Anterior cingulate cortex (tissue), 58 donors: ENCODE results near the gene CCDC92.
"Not testable (repeated sequence)": the region's sequence is repeated elsewhere in the genome, so short reads cannot be mapped to it uniquely, and the experiment has no call there.

Experiments
- DNase-seq, 58 donors: peaks; one replicate each; lab custom pipeline; 2025; lab: John Stamatoyannopoulos, UW

The CCDC92 gene

DNA sequence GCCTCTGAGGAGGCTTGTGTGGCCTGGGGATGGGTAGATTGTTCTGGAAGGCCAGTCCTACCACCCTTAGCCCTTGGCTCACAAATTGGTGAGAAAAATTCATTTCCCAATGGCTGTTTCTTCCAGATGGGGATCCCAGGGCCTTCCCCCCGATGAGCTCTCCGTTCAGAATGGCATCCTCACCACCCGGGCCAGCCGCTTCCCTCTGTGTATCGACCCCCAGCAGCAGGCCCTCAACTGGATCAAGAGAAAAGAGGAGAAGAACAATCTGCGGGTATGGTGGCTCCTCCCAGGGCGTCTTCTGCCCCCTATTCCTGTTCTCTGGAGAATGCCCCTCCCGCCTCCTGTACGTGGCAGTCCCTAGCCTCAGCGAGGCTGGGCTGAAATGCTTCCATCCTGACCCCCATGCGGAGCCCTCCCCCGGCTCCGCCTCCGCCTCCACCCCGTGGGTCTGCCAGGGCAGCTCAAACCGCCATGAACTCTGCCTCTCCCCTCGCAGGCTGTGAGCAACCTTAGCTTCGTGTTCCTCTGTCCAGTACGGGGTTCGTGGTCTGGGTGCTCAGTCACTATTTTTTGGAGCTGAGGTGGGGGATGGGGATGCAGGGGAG, 57.8 kb downstream of the CCDC92 start:
- DNase-seq, result no peak

DNA sequence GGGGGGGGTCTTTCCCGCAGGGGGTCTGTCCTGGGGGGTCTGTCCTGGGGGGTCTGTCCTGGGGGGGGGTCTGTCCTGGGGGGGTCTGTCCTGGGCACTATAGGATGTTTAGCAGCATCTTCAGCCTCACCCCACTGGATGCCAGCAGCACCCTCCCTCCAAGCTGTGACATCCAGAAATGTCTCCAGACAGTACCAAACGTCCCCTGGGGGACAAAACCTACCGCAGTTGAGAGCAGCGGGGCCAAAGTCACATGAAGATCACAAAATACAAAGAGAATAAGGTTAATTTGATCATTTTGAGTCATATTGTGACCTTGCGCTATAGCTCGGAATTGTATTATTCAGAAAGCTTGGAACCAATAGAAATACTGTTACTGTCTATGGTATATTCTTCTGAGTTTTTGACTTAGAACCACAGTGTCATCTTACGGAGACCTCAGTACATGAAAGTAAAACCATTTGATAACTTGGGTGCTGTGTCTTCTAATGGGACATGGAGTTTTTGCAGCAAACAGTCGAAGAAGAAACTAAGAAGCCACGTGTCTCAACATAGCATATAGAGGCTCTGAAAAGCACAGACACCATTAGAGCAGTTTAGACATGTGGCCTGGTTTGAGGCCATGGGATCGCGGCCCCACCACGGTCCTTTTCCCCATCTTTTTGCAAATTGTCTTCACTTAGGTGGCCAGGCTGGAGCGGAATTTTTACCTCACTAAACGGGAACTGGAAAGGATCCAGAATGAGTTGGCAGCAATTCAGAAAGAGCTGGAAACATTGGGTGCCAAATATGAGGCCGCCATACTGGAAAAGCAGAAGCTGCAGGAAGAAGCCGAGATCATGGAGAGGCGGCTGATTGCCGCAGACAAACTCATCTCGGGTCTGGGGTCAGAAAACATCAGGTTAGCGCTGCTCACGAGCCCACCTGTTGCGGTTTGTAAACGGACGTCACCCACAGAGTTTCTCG, 59.9 kb downstream of the CCDC92 start:
- DNase-seq, result no peak

DNA sequence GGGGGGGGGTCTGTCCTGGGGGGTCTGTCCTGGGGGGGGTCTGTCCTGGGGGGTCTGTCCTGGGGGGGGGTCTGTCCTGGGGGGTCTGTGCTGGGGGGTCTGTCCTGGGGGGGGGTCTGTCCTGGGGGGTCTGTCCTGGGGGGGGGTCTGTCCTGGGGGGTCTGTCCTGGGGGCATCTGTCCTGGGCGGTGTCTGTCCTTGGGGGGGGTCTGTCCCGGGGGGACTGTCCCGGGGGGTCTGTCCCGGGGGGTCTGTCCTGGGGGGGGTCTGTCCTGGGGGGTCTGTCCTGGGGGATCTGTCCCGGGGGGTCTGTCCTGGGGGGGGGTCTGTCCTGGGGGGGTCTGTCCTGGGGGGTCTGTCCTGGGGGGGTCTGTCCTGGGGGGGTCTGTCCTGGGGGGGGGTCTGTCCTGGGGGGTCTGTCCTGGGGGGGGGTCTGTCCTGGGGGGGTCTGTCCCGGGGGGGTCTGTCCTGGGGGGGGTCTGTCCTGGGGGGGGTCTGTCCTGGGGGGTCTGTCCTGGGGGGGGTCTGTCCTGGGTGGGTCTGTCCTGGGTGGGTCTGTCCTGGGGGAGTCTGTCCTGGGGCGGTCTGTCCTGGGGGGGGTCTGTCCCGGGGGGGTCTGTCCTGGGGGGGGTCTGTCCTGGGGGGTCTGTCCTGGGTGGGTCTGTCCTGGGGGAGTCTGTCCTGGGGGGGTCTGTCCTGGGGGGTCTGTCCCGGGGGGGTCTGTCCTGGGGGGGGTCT, 60.8 kb downstream of the CCDC92 start:
- DNase-seq, result not testable (repeated sequence)

DNA sequence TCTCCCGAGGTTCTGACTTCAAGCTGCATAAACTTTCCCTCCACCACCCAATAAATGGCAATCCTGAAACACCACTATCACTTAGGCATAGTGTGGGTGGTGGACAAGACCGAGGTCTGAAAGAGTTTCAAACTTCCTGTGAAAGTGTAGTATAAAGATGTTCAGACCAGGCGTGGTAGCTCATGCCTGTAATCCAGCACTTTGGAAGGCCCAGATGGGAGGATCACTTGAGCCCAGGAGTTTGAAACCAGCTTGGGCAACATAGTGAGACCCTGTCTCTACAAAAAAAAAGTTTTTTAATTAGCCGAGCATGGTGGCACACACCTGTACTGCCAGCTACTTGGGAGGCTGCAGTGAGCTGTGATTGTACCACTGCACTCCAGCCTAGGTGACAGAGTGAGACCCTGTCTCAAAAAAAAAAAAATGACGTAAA, 61.9 kb downstream of the CCDC92 start:
- no peak for DNase-seq

DNA sequence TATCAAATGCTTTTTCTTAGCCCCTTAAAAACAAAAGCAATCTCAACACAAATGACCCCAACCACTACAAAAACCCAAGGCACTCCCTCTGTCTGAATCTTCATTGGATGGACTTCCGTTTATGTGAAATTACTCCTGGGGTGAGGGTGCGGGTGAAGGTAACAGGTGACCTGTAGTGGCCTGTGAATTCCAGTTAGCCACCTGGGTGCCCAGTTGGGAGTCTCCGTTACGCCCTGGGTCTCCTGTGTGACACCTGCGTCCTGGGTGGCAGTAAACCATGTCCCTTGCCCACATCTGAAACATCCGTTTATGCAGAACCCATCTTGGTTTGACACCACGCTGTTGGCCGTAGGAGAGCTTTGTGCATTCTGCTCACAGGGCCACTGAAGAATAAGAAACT, 62.6 kb downstream of the CCDC92 start:
- DNase-seq, result no peak

DNA sequence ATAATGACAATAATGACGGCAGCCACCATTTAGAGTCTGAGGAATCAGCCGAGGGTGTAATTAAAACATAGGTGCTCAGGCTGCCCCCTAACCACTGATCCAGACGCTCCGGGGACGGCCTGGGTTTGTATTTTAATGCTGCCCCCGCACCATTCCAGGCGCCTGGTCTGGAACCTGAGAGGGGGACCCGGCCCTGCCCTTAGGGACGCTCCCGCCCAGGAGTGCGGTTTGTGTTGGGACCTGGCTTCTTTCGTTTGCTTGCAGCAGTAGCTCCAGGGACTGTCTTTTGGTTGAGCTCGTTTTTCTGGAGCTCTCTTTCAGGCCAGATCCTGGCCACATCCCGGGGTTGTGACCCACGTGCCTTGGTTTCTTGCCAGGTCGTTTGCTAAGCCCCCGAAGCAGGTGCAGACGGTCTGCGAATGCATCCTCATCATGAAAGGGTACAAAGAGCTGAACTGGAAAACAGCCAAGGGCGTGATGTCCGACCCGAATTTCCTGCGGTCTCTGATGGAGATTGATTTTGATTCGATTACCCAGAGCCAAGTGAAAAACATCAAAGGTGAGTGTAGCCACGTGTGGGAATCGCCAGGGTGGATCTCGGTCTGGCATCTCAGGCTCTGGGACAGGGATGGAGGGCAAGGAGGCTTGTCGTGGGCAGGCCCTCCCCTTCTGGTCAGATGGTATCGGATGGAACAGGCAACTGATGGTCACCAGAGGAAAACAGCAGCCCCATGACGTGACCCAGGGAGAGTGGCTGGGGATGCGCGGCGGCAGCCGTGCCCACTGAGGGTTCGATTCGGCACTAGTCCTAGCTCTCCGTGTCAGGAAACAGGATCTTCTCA, 63.5 kb downstream of the CCDC92 start:
- peak in 6 of 58 donors; percentile 7 to 36 (median 19) for DNase-seq

DNA sequence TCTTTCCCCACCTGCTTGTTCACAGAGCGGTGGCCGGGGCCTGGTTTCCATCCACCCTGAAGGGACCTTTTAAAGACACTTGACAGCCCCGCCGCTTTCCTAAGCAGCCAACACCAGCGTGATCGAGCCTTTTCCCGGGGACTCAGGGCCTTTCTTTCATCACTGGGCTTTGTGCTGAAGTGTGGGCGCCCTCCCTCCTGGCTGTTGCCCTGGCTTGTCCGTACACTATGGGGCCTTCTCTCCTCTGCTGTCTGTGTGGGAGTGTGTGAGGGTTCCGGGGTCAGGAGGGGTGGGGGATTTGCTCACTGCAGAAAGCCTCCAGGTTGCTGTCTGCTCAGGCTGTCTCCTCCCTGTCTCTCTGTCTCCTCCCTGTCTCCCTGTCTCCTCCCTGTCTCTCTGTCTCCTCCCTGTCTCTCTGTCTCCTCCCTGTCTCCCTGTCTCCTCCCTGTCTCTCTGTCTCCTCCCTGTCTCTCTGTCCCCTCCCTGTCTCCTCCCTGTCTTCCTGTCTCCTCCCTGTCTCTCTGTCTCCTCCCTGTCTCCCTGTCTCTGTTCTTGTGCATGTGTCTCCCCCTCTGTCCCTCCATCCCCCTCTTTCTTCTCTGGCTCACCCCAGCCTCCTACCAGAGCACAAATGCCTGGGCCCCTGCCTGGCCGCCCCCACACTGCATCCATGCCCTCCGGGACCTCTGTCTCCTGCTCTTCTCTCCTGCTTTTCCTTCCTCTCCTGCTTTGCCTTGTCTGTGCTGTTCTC, 64.7 kb downstream of the CCDC92 start:
- peak in 2 of 58 donors; percentile 5 to 7 for DNase-seq

DNA sequence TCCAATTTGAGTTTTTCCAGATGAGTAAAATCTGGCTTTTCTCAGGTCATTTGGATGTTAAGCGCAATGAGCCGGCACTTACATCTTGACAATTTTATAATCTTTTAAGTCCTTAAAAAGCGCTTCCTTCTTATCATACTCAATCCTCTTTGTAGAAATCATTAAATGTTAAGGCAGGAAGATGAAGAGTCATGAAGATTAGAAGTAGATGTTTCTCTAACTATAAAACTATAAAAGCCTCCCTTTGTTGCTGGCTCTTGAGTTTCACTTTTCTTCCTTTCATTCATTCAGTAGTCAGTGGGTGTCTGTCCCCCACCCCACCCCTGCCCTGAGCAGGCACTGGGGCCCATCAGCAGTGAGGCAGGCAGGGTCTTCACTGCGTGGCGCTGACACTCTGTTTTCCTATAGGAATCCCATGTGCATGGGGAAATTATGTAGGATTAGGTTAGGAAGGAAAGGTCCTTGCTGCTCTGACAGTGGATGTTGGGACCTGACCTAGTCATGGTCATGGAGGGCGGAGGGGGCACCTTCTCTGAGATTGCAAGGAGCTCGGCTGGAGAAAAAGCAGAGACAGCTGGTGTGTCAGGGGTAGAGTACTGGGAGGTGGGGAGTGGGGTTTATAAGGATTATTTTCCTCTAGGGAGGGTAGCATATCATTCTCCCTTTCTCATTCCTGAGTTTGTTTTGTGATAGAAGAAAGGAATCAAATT, 65.8 kb downstream of the CCDC92 start:
- no peak for DNase-seq

DNA sequence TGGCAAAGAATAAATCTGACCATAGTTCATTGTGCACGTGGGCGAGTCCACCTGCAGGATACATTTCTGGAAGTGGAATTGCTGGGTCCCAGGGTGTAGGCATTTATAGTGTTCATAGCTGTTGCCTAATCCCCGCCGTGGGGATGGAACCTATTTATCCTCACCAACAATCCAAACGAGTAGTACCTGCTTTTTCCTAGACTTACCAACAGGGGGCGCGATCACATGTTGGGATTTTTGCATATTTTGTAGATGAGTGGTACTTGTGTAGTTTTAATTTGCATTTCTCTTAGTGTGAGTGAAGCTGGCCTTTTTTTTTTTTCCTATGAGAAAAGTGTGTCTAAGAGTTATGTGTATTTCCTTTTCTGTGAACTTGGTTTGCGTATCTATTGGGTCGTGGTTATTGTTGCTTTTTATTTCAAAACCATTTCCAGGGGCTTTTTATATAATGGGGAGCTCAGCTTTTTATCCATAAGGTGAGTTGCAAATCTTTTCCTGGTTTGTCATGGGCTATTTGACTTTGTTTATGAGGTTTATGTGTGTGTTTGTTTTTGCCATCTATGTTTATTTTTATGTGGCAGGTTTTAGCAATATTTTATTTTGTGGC, 67.2 kb downstream of the CCDC92 start:
- peak in 37 of 58 donors; percentile 3 to 61 (median 22) for DNase-seq

DNA sequence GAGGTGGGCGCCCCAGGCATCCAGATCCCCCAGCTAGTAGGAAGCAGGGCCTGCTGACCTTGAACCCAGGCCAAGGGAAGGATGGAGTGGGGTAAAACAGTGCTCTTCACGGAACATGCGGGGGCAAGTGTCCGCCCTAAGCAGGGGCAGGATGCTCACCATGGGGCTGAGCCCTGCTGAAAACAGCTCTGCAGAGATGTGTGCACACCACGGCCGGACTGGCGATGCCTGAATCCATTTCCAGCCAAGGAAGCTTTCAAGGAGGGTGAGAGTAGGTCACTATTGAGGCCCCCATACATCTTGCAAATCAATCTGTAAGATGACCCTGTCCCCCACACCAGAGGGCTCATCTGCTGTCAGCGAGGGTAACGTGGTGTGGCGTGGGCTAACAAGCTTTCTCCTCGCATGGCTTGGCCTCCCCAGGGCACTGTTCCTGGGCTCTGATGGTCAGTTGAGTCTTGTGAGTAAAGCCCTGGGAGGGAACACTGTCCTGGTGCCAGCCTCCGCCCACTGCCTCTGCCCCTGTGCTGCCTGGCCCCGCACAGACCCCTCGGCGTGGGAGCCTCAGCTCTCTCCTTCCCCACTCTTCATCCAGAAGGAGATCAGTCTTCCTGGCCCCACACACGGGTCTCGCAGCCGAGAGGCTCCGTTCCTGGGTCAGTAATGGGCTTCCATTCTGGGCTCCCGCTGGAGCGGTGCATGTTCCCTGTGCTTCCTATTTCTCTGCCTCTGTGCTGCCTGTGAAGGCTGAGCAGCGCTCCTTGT, 69.1 kb downstream of the CCDC92 start:
- DNase-seq, result no peak

DNA sequence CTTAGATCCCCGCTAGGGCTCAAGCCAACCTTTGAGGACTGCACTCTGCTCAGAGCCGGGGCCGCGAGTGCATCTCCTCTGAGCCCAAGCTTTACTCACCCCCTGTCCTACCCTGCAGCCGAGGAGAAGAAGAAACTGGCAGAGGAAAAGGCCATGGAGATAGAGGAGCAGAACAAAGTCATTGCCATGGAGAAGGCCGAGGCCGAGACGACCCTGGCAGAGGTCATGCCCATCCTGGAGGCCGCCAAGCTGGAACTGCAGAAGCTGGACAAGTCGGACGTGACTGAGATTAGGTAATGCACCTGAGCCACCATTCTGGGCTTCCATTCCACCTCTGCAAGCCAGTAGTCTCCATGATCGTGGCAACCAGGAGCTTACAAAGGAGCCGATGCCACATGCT, 69.8 kb downstream of the CCDC92 start:
- DNase-seq, result no peak

DNA sequence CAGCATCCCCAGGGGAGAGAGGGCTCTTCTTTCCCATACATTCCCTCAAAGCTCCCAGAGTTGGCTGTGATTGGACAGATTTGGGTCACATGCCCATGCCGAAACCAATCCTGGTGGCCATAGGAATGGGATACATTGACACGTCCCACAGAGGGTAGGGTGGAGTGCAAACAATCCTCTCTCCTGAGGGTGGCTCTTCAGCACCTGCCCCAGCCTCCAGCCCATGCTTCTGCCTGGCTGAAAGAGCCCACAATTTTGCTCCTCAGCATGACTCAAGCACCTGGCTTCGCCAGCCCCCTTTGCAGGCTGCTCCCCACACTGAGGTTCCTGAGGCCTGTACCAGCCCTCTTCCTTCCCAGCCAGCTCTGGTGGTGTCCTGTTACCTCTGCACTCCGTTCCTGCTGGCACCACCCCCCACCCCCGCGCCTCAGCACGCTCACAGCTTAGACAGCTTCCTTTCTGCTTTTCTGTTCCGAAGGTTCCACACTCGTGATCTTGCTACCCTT, 71.7 kb downstream of the CCDC92 start:
- DNase-seq, result no peak

DNA sequence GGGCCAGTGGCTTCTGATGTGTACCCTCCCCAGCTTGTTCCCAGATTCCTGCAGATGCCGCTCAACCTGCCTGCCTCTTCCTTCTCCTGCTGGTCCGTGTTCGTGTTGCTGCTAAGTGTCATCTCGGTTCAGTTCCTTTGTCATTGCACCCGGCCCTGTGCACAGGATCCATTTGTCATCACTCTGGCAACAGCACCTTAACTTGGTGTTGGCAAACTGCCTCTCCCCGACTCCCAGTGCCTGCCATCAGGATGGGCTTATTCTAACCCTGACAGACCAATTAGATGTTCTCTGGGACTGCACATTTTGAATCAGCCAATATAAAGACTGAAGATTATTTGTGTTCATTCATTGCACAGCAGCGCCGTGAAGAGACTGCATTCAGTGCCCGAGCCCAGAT, 73.3 kb downstream of the CCDC92 start:
- DNase-seq, result no peak

DNA sequence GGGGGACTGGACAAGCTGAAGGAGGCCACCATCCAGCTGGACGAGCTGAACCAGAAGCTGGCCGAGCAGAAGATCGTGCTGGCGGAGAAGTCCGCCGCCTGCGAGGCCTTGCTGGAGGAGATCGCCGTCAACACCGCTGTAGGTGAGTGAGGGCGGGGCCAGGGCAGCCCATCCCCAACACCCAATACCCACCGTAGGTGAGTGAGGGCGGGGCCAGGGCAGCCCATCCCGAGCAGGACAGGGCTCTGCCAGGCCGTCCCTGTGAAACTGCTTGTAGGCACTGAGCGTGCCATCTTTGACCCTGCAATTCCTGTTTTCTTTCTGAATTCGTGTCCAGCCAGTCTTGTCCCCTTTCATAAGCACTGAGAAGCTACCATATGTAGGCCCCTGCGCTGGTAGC, 74.0 kb downstream of the CCDC92 start:
- DNase-seq, result no peak

DNA sequence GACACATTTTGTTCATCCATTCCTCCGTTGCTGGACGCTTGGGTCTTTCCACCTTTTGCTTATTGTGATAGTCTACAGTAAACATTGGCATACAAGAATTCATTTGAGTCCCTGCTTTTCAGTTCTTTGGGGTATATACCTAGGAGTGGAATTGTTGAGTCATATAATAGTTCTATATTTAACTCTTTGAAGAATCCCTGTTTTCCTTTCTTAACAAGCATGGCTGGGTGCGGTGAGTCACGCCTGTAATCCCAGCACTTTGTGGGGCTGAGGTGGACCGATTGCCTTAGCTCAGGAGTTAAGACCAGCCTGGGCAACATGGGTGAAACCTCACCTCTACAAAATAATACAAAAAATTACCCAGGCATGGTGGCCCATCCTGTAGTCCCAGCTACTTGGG, 75.4 kb downstream of the CCDC92 start:
- no peak for DNase-seq

DNA sequence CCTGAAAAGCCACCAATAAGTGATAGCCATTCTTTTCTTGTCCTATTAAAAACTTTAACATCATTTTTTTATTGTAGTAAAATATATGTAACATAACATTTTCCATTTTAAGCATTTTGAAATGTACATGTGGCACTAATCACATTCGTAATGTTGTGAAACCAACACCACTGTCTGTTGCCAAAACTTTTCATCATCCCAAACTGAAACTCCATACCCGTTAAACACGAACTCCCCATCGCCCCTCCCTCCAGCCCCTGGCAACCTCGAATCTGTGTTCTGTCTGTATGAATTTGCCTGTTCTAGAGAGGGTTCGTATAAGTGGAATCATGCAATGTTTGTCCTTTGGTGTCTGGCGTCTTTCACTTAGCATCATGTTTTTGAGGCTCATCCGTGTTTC, 75.9 kb downstream of the CCDC92 start:
- no peak for DNase-seq

DNA sequence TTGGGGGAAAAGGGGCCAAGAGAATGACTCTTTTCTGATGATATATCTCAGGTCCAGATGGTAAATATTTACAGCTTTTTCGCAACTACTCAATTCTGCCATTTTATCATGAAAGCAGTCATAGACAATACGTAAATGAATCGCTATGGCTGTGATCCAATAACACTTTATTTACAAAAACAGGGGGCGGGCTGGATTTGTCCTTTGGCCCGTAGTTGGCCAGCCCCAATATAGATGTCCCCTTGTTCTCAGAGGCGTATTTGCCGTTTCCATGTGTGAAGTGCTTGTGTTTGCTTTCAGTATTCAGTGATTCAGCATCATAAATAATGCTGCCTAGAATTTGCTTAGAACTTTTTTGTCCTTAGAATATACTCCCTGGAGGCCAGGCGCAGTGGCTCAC, 77.2 kb downstream of the CCDC92 start:
- peak in 5 of 58 donors; percentile 4 to 47 (median 15) for DNase-seq
